Measurements from ENCODE around the gene PRIM1. TPM values are rescaled to one million over a fixed set of nuclear protein-coding genes. Genes with fewer than 3 reads are reported as not detected.
"Not testable (repeated sequence)": the region's sequence is repeated elsewhere in the genome, so short reads cannot be mapped to it uniquely, and the experiment has no call there.

Gene PRIM1
- total RNA-seq, 1 experiment from 2014 or later, result 32.3 TPM

DNA sequence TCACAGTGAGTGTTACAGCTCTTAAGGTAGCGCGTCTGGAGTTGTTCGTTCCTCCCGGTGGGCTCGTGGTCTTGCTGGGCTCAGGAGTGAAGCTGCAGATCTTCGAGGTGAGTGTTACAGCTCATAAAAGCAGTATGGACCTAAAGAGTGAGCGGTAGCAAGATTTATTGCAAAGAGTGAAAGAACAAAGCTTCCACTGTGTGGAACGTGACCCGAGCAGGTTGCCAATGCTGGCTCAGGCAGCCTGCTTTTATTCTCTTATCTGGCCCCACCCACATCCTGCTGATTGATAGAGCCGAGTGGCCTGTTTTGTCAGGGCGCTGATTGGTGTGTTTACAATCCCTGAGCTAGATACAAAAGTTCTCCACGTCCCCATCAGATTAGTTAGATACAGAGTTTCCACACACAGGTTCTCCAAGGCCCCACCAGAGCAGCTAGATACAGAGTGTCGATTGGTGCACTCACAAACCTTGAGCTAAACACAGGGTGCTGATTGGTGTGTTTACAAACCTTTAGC, 43.0 kb upstream of the PRIM1 start:
- DNase-seq; H3K9me3 ChIP-seq (ENCODE audit: low read length); H3K9me2 ChIP-seq (replicated peaks; ENCODE audit: low read length); H2AFZ ChIP-seq (ENCODE audit: low read length); H3K4me1 ChIP-seq (ENCODE audit: insufficient read depth, low read length); H3K4me2 ChIP-seq (ENCODE audit: low read length); H3K4me3 ChIP-seq (ENCODE audit: low read length); POLR2A ChIA-PET (ENCODE audit: unreplicated experiment); H3F3A ChIP-seq (ENCODE audit: low read length, unreplicated experiment); H3K27me3 ChIP-seq (ENCODE audit: low read length); H3K79me2 ChIP-seq (ENCODE audit: low read length); ATAC-seq; H3K9ac ChIP-seq (ENCODE audit: low read length); H3K36me3 ChIP-seq (ENCODE audit: low read depth, low read length); BruUV-seq (replicated peaks); intact Hi-C loops (cut with micrococcal nuclease); H4K20me1 ChIP-seq (ENCODE audit: low read length); H3K27ac ChIP-seq (ENCODE audit: low read length); CTCF ChIA-PET: not testable (repeated sequence)

DNA sequence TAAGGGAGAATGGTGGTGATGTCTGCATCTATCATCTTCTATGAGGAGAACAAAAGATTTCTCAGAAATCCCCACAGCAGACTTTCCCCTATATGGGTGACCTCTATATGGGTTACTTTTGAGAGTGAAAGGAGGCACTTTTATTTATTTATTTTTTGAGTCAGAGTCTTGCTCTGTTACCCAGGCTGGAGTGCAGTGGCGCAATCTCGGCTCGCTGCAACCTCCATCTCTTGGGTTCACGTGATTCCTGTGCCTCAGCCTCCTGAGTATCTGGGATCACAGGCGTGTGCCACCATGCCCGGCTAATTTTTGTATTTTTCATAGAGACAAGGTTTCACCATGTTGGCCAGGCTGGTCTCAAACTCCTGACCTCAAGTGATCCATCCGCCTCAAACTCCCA, 41.0 kb upstream of the PRIM1 start:
- H3K79me2 ChIP-seq (ENCODE audit: low read length); H3K9me2 ChIP-seq (replicated peaks; ENCODE audit: low read length); H3K27ac ChIP-seq (ENCODE audit: low read length); H3K36me3 ChIP-seq (ENCODE audit: low read depth, low read length); BruUV-seq (replicated peaks); POLR2A ChIA-PET (ENCODE audit: unreplicated experiment); H3F3A ChIP-seq (ENCODE audit: low read length, unreplicated experiment); H3K9me3 ChIP-seq (ENCODE audit: low read length); H3K4me3 ChIP-seq (ENCODE audit: low read length); intact Hi-C loops (cut with micrococcal nuclease); CTCF ChIA-PET; H3K4me2 ChIP-seq (ENCODE audit: low read length); H3K9ac ChIP-seq (ENCODE audit: low read length); ATAC-seq; DNase-seq; H2AFZ ChIP-seq (ENCODE audit: low read length); H3K27me3 ChIP-seq (ENCODE audit: low read length); H3K4me1 ChIP-seq (ENCODE audit: insufficient read depth, low read length); H4K20me1 ChIP-seq (ENCODE audit: low read length): not testable (repeated sequence)

DNA sequence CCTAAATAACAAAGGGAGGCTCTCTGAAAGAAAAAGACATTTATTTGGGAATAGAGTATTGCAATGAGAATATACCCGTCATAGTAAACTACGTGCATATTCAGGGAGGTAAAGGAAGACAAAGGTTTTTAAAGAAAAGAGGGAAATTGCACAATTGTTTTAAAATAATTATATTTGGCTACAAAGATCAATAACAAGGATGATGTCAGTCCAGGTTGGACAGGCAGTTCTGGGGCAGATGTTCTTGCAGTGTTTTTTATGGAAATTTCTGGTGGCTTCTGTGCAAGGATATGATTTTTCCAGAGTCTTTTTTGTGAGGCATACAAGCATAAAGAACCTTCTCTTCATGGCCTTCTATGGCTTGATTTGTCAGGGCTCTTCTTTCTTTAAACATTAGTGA, 40.6 kb upstream of the PRIM1 start:
- Histone ChIP-seq H3K27me3 (ENCODE audit: low read length) (no peaks in the 10 kb centered on the region), H3K4me2 (ENCODE audit: low read length) (no peak overlapping the region), H3K27ac (ENCODE audit: low read length) (no peak overlapping the region), H3K9me3 (ENCODE audit: low read length) (no peaks in the 10 kb centered on the region), H3K4me3 (ENCODE audit: low read length) (no peak overlapping the region), H3K79me2 (ENCODE audit: low read length) (no peaks in the 10 kb centered on the region), H3K9me2 (replicated peaks; ENCODE audit: low read length) (no peaks in the 10 kb centered on the region), H3F3A (ENCODE audit: low read length, unreplicated experiment) (no peaks in the 10 kb centered on the region), H3K36me3 (ENCODE audit: low read depth, low read length) (no peaks in the 10 kb centered on the region), H4K20me1 (ENCODE audit: low read length) (no peaks in the 10 kb centered on the region), H2AFZ (ENCODE audit: low read length) (no peak overlapping the region), H3K4me1 (ENCODE audit: insufficient read depth, low read length) (no peaks in the 10 kb centered on the region), H3K9ac (ENCODE audit: low read length) (no peak overlapping the region)
- POLR2A ChIA-PET (ENCODE audit: unreplicated experiment), result no interaction called here
- DNase-seq (no peak), ATAC-seq (no peak)
- no TSS peak for BruUV-seq (replicated peaks)
- intact Hi-C loops (cut with micrococcal nuclease), result no loop called here
- TF ChIP-seq, protein P1, sequence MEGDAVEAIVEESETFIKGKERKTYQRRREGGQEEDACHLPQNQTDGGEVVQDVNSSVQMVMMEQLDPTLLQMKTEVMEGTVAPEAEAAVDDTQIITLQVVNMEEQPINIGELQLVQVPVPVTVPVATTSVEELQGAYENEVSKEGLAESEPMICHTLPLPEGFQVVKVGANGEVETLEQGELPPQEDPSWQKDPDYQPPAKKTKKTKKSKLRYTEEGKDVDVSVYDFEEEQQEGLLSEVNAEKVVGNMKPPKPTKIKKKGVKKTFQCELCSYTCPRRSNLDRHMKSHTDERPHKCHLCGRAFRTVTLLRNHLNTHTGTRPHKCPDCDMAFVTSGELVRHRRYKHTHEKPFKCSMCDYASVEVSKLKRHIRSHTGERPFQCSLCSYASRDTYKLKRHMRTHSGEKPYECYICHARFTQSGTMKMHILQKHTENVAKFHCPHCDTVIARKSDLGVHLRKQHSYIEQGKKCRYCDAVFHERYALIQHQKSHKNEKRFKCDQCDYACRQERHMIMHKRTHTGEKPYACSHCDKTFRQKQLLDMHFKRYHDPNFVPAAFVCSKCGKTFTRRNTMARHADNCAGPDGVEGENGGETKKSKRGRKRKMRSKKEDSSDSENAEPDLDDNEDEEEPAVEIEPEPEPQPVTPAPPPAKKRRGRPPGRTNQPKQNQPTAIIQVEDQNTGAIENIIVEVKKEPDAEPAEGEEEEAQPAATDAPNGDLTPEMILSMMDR (conservative IDR thresholded peaks at IDR 0.05; ENCODE audit: low read depth, low read length), result no peak
- no peak for TF ChIP-seq EZH2 (IDR thresholded peaks at IDR 0.05; ENCODE audit: low read length, unreplicated experiment)
- TF ChIP-seq EZH2phosphoT487 (IDR thresholded peaks at IDR 0.05; ENCODE audit: borderline replicate concordance, low read length), result no peak
- CTCF ChIA-PET, result no interaction called here

DNA sequence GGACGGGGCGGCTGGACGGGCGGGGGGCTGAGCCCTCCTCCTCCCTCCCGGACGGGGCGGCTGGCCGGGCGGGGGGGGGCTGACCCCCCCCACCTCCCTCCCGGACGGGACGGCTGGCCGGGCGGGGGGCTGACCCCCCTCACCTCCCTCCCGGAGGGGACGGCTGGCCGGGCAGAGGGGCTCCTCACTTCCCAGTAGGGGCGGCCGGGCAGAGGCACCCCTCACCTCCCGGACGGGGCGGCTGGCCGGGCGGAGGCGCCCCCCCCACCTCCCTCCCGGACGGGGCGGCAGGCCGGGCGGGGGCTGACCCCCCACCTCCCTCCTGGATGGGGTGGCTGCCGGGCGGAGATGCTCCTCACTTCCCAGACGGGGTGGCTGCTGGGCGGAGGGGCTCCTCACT, 37.3 kb upstream of the PRIM1 start:
- ATAC-seq; H3K4me2 ChIP-seq (ENCODE audit: low read length); H3F3A ChIP-seq (ENCODE audit: low read length, unreplicated experiment); H4K20me1 ChIP-seq (ENCODE audit: low read length); H3K27me3 ChIP-seq (ENCODE audit: low read length); H3K4me1 ChIP-seq (ENCODE audit: insufficient read depth, low read length); CTCF ChIA-PET; H3K4me3 ChIP-seq (ENCODE audit: low read length); H2AFZ ChIP-seq (ENCODE audit: low read length); BruUV-seq (replicated peaks); POLR2A ChIA-PET (ENCODE audit: unreplicated experiment); H3K9me2 ChIP-seq (replicated peaks; ENCODE audit: low read length); DNase-seq; intact Hi-C loops (cut with micrococcal nuclease); H3K9ac ChIP-seq (ENCODE audit: low read length); H3K9me3 ChIP-seq (ENCODE audit: low read length); H3K36me3 ChIP-seq (ENCODE audit: low read depth, low read length); H3K79me2 ChIP-seq (ENCODE audit: low read length); H3K27ac ChIP-seq (ENCODE audit: low read length): not testable (repeated sequence)
